Measurements from ENCODE around the gene PXMP2.

PXMP2 gene

GRCh38 chr12:132698341-132698740 is 11.0 kb downstream of the PXMP2 start:
- DNase-seq, result no peak

- no peak for DNase-seq
Measured at GRCh38 chr12:132700212-132700822, 12.9 kb downstream of the PXMP2 start.

- DNase-seq, result no peak
Measured at GRCh38 chr12:132702640-132703039, 15.3 kb downstream of the PXMP2 start.

- no peak for DNase-seq
Measured at GRCh38 chr12:132703641-132704040, 16.3 kb downstream of the PXMP2 start.

- no peak for DNase-seq
Measured at GRCh38 chr12:132707241-132707640, 19.9 kb downstream of the PXMP2 start.

GRCh38 chr12:132708150-132708549 is 20.8 kb downstream of the PXMP2 start:
- DNase-seq, result no peak

GRCh38 chr12:132710043-132710404 is 22.6 kb downstream of the PXMP2 start:
- DNase-seq, result no peak

- peak; percentile 86 for DNase-seq
Measured at GRCh38 chr12:132710405-132711079, 23.2 kb downstream of the PXMP2 start, which contains the start of gene PGAM5. Gene PGAM5 (plus strand): TSS chr12:132710842. CDS start chr12:132710877, 35 bp downstream.

GRCh38 chr12:132711080-132711843 is 23.9 kb downstream of the PXMP2 start:
- peak; percentile 7 for DNase-seq

GRCh38 chr12:132713123-132713522 is 25.7 kb downstream of the PXMP2 start:
- no peak for DNase-seq

GRCh38 chr12:132715874-132716273 is 28.5 kb downstream of the PXMP2 start:
- DNase-seq, result no peak

GRCh38 chr12:132716356-132716755 is 29.0 kb downstream of the PXMP2 start:
- no peak for DNase-seq

- no peak for DNase-seq
Measured at GRCh38 chr12:132717011-132717410, 29.6 kb downstream of the PXMP2 start.

GRCh38 chr12:132717531-132718387 is 30.4 kb downstream of the PXMP2 start:
- no peak for DNase-seq

GRCh38 chr12:132718644-132719043 is 31.3 kb downstream of the PXMP2 start:
- DNase-seq, result no peak

- no peak for DNase-seq
Measured at GRCh38 chr12:132719141-132719953, 32.0 kb downstream of the PXMP2 start.

- no peak for DNase-seq
Measured at GRCh38 chr12:132719954-132720324, 32.6 kb downstream of the PXMP2 start.

- DNase-seq, result no peak
Measured at GRCh38 chr12:132720606-132721345, 33.4 kb downstream of the PXMP2 start.

- no peak for DNase-seq
Measured at GRCh38 chr12:132723015-132723763, 35.8 kb downstream of the PXMP2 start.

GRCh38 chr12:132723764-132724140 is 36.4 kb downstream of the PXMP2 start:
- no peak for DNase-seq
